MCF 10A (cell line): ENCODE measurements around the gene ARHGAP8. TPM values are rescaled to one million over a fixed set of nuclear protein-coding genes. Genes with fewer than 3 reads are reported as not detected.

Experiments
- BruUV-seq: library from RNA; stranded (reverse); fragments of 400-500 nt; replicated peaks from 2 replicates; lab custom pipeline; 2021; lab: Mats Ljungman, UMichigan
- CTCF ChIA-PET: fragments of 300-600 bp; sonication (Branson Sonifier 250); formaldehyde crosslinking; extraction: SDS; loops from one replicate; lab custom pipeline; 2021; ENCODE audit warnings: antibody characterized with exemption, inconsistent platforms; lab: Yijun Ruan, JAX
- POLR2A ChIA-PET: fragments of 300-600, 350-650 bp; sonication (Branson Sonifier 250); formaldehyde crosslinking; extraction: SDS; loops from one replicate; lab custom pipeline; 2020; ENCODE audit warnings: antibody characterized with exemption, inconsistent platforms; lab: Yijun Ruan, JAX
- DNase-seq: peaks from one replicate; pipeline ENCODE4 v3.0.0-alpha.2; 2018; ENCODE audit not compliant: unreplicated experiment
- H3K27ac Mint-ChIP-seq: one replicate; pipeline ENCODE4 v1.8.0; 2022; ENCODE audit warnings: mild to moderate bottlenecking, low read depth, mixed read lengths; ENCODE audit not compliant: unreplicated experiment
- H3K27me3 Mint-ChIP-seq: one replicate; pipeline ENCODE4 v1.8.0; 2022; ENCODE audit warnings: mixed read lengths; ENCODE audit not compliant: insufficient read depth, unreplicated experiment
- H3K36me3 Mint-ChIP-seq: one replicate; pipeline ENCODE4 v1.8.0; 2022; ENCODE audit warnings: mild to moderate bottlenecking, moderate library complexity, mixed read lengths; ENCODE audit not compliant: insufficient read depth, unreplicated experiment
- H3K4me1 Mint-ChIP-seq: one replicate; pipeline ENCODE4 v1.8.0; 2022; ENCODE audit warnings: mixed read lengths; ENCODE audit not compliant: insufficient read depth, unreplicated experiment
- H3K4me3 Mint-ChIP-seq: one replicate; pipeline ENCODE4 v1.8.0; 2022; ENCODE audit warnings: mild to moderate bottlenecking, moderate library complexity, mixed read lengths; ENCODE audit not compliant: unreplicated experiment
- H3K9me3 Mint-ChIP-seq: one replicate; pipeline ENCODE4 v1.8.0; 2022; ENCODE audit warnings: mixed read lengths; ENCODE audit not compliant: unreplicated experiment
- CTCF ChIP-seq: fragments of 200-600 bp; IDR thresholded peaks from one replicate; pipeline ENCODE4 v1.8.0; 2022; ENCODE audit warnings: antibody characterized with exemption, mild to moderate bottlenecking; ENCODE audit not compliant: unreplicated experiment
- intact Hi-C: fragments of 100-400 bp; cut with micrococcal nuclease; formaldehyde crosslinking; loops from 2 replicates; pipeline ENCODE4 v1.14.1; 2022
- total RNA-seq: library from RNA; stranded (reverse); gene quantifications from 2 replicates; pipeline ENCODE4 v1.2.3, GENCODE V29; 2022

Gene ARHGAP8
- total RNA-seq, 1 experiment from 2014 or later, result 18.6 TPM

GRCh38 chr22:44730490-44731356 lies 21.7 kb upstream of the ARHGAP8 start:
- DNase-seq, result no peak
- intact Hi-C loops, result no loop called here
- peaks cover 5% of the 10 kb centered on the region for H3K36me3 Mint-ChIP-seq
- no peak overlapping the region for H3K27ac Mint-ChIP-seq
- no peaks in the 10 kb centered on the region for H3K4me1 Mint-ChIP-seq
- H3K4me3 Mint-ChIP-seq, result no peak overlapping the region
- no peak for TF ChIP-seq CTCF
- no peaks in the 10 kb centered on the region for H3K9me3 Mint-ChIP-seq
- no TSS peak for BruUV-seq
- CTCF ChIA-PET, result no interaction called here
- POLR2A ChIA-PET, result interaction anchor here (0.5 to 0.6 kb wide), 2 partner anchors 394 to 980 kb away, joined by 3 read pairs; no protein-coding TSS in a partner anchor
- H3K27me3 Mint-ChIP-seq, result no peaks in the 10 kb centered on the region

- Mint-ChIP-seq H3K27ac (no peak overlapping the region), H3K36me3 (peaks cover 5% of the 10 kb centered on the region), H3K4me3 (no peak overlapping the region), H3K4me1 (no peaks in the 10 kb centered on the region), H3K9me3 (no peaks in the 10 kb centered on the region), H3K27me3 (no peaks in the 10 kb centered on the region)
- intact Hi-C loops, result no loop called here
- DNase-seq, result no peak
- BruUV-seq, result no TSS peak
- CTCF ChIA-PET, result no interaction called here
- POLR2A ChIA-PET, result interaction anchor here (0.5 kb wide), 1 partner anchor 981 kb away, joined by 3 read pairs; no protein-coding TSS in a partner anchor
- no peak for TF ChIP-seq CTCF
These were observed 20.9 kb upstream of the ARHGAP8 start for GRCh38 chr22:44731357-44731970.

GRCh38 chr22:44732017-44732561 lies 20.3 kb upstream of the ARHGAP8 start:
- no peaks in the 10 kb centered on the region for H3K9me3 Mint-ChIP-seq
- H3K27me3 Mint-ChIP-seq, result no peaks in the 10 kb centered on the region
- intact Hi-C loops, result no loop called here
- H3K36me3 Mint-ChIP-seq, result peaks cover 5% of the 10 kb centered on the region
- no peak for TF ChIP-seq CTCF
- no TSS peak for BruUV-seq
- H3K27ac Mint-ChIP-seq, result no peak overlapping the region
- ChIA-PET CTCF (no interaction called here), POLR2A (no interaction called here)
- DNase-seq, result no peak
- no peak overlapping the region for H3K4me3 Mint-ChIP-seq
- no peaks in the 10 kb centered on the region for H3K4me1 Mint-ChIP-seq

GRCh38 chr22:44732661-44733060 lies 19.7 kb upstream of the ARHGAP8 start:
- H3K9me3 Mint-ChIP-seq, result no peaks in the 10 kb centered on the region
- POLR2A ChIA-PET, result no interaction called here
- no peak for DNase-seq
- no peak overlapping the region for H3K27ac Mint-ChIP-seq
- no peaks in the 10 kb centered on the region for H3K27me3 Mint-ChIP-seq
- no peak for TF ChIP-seq CTCF
- H3K4me1 Mint-ChIP-seq, result no peaks in the 10 kb centered on the region
- peaks cover 5% of the 10 kb centered on the region for H3K36me3 Mint-ChIP-seq
- CTCF ChIA-PET, result interaction anchor here (0.6 to 1.0 kb wide), 2 partner anchors 9 to 923 kb away, joined by 3 to 4 read pairs; no protein-coding TSS in a partner anchor
- H3K4me3 Mint-ChIP-seq, result no peak overlapping the region
- intact Hi-C loops, result no loop called here
- no TSS peak for BruUV-seq
